ENCODE data around the gene CLEC4E. TPM values are rescaled to one million over a fixed set of nuclear protein-coding genes. Genes with fewer than 3 reads are reported as not detected.

The CLEC4E gene
- total RNA-seq, 1 experiment from 2014 or later = not detected

GRCh38 chr12:8517971-8518370 lies 22.7 kb downstream of the CLEC4E start:
- Histone ChIP-seq H3K27ac (ENCODE audit: low read length) (no peak overlapping the region), H3K36me3 (ENCODE audit: control insufficient read depth, insufficient read depth, low read length) (no peaks in the 10 kb centered on the region), H3K4me1 (ENCODE audit: control insufficient read depth, insufficient read depth, low read length) (no peaks in the 10 kb centered on the region), H3K9me3 (ENCODE audit: control insufficient read depth, insufficient read depth, low read depth, low read length) (no peaks in the 10 kb centered on the region), H3K27me3 (ENCODE audit: control insufficient read depth, insufficient read depth, low read length) (no peaks in the 10 kb centered on the region; the same call in 1 of the 2 replicates), H3K4me3 (ENCODE audit: low read depth in 2 of 2, low read length in 2 of 2) (no peak overlapping the region)
- DNase-seq (ENCODE audit: low read depth, low spot score) (no peak), ATAC-seq (no peak)
- ChIA-PET POLR2A (no interaction called here), CTCF (no interaction called here)
- intact Hi-C loops (cut with micrococcal nuclease; ENCODE audit: unreplicated experiment) (no loop called here), in situ Hi-C loops (cut with HindIII; ENCODE audit: low pct_unique_long_range_greater_than_20kb, low sequenced_read_pairs) (no loop called here)
- BruUV-seq (replicated peaks) = no TSS peak
- TF ChIP-seq TCF7L2 (IDR thresholded peaks at IDR 0.05; ENCODE audit: low read depth, low read length) (no peak), SIN3A (IDR thresholded peaks at IDR 0.05; ENCODE audit: borderline replicate concordance, insufficient read depth, low read depth, low read length) (no peak), REST (IDR thresholded peaks at IDR 0.05; ENCODE audit: insufficient read depth in 1 of 2, low read depth in 2 of 2, low read length in 1 of 2) (no peak), POLR2AphosphoS5 (IDR thresholded peaks at IDR 0.05; ENCODE audit: low read depth, low read length) (no peak)
- TF ChIP-seq, protein P1, sequence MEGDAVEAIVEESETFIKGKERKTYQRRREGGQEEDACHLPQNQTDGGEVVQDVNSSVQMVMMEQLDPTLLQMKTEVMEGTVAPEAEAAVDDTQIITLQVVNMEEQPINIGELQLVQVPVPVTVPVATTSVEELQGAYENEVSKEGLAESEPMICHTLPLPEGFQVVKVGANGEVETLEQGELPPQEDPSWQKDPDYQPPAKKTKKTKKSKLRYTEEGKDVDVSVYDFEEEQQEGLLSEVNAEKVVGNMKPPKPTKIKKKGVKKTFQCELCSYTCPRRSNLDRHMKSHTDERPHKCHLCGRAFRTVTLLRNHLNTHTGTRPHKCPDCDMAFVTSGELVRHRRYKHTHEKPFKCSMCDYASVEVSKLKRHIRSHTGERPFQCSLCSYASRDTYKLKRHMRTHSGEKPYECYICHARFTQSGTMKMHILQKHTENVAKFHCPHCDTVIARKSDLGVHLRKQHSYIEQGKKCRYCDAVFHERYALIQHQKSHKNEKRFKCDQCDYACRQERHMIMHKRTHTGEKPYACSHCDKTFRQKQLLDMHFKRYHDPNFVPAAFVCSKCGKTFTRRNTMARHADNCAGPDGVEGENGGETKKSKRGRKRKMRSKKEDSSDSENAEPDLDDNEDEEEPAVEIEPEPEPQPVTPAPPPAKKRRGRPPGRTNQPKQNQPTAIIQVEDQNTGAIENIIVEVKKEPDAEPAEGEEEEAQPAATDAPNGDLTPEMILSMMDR (IDR thresholded peaks at IDR 0.05) = no peak

DNA sequence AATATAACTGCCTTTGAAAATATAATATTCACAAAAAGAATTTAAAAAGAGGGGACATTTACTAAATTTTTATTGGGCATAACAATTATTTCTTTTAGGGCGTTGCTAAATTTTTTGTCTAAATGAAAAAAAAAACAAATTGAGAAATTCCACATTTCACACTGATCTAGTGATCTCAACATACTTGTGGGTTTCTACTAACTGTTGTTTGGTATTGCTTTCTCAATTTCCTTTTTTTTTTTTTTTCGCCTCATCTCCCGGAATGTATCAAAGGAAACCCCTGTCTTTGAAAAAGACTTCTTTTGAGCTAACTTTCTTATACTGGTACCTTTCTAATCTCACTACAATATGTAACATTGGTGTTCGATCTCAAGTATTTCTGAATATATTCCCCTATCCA lies 27.4 kb downstream of the CLEC4E start, which contains the start of gene CLEC4D:
TSS of gene CLEC4D (plus strand) at position 248 of the 400 bp plus-strand sequence. CDS start 230 bp downstream, outside the sequence.
- TF ChIP-seq, protein P1 (IDR thresholded peaks at IDR 0.05) = no peak
- no peak for TF ChIP-seq TCF7L2 (IDR thresholded peaks at IDR 0.05; ENCODE audit: low read depth, low read length)
- no peak for TF ChIP-seq POLR2AphosphoS5 (IDR thresholded peaks at IDR 0.05; ENCODE audit: low read depth, low read length)
- no peak for TF ChIP-seq SIN3A (IDR thresholded peaks at IDR 0.05; ENCODE audit: borderline replicate concordance, insufficient read depth, low read depth, low read length)
- no peak for TF ChIP-seq REST (IDR thresholded peaks at IDR 0.05; ENCODE audit: insufficient read depth in 1 of 2, low read depth in 2 of 2, low read length in 1 of 2)
- H3K27me3 ChIP-seq (ENCODE audit: control insufficient read depth, insufficient read depth, low read length) = no peaks in the 10 kb centered on the region; the same call in 1 of the 2 replicates
- ATAC-seq (no peak), DNase-seq (ENCODE audit: low read depth, low spot score) (no peak)
- no peaks in the 10 kb centered on the region for H3K36me3 ChIP-seq (ENCODE audit: control insufficient read depth, insufficient read depth, low read length)
- H3K27ac ChIP-seq (ENCODE audit: low read length) = no peak within 1 kb of the TSS
- in situ Hi-C loops (cut with HindIII; ENCODE audit: low pct_unique_long_range_greater_than_20kb, low sequenced_read_pairs) = no loop called here
- H3K4me1 ChIP-seq (ENCODE audit: control insufficient read depth, insufficient read depth, low read length) = no peaks in the 10 kb centered on the region
- CTCF ChIA-PET = no interaction called here
- POLR2A ChIA-PET = no interaction called here
- no peak within 1 kb of the TSS for H3K4me3 ChIP-seq (ENCODE audit: low read depth in 2 of 2, low read length in 2 of 2)
- BruUV-seq (replicated peaks) = no TSS peak
- intact Hi-C loops (cut with micrococcal nuclease; ENCODE audit: unreplicated experiment) = no loop called here
- no peaks in the 10 kb centered on the region for H3K9me3 ChIP-seq (ENCODE audit: control insufficient read depth, insufficient read depth, low read depth, low read length)
